Measurements from ENCODE around the gene BCL11A. TPM values are rescaled to one million over a fixed set of nuclear protein-coding genes. Genes with fewer than 3 reads are reported as not detected.

The BCL11A gene
- total RNA-seq, 1 donor from 2014 or later = 13.4 TPM

DNA sequence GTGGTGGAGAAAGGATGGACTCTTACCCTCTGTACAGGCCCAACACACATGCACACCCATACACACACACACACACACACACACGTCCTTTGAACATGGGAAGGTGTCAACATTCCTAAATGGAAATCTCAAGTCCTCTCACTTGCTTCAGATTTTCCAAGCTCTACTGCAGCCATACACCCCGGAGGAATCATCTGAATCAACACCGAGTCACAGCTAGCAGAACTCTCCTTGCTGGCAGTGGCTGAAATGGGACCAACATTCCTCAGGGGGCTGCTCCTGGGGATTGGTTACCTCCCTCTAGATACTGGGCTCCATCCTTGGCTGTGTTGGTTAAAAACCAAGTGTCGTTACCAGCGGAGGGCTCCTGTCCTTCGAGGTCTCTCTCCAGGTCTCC lies 112.7 kb downstream of the BCL11A start:
- DNase-seq (ENCODE audit: low spot score) = no peak
- Mint-ChIP-seq H3K36me3 (ENCODE audit: low read depth) (no peaks in the 10 kb centered on the region), H3K27me3 (ENCODE audit: low read depth) (no peaks in the 10 kb centered on the region), H3K9me3 (ENCODE audit: low read depth) (no peaks in the 10 kb centered on the region), H3K27ac (ENCODE audit: unreplicated experiment) (no peak overlapping the region), H3K4me1 (ENCODE audit: low read depth) (peaks cover 21% of the 10 kb centered on the region), H3K4me3 (ENCODE audit: unreplicated experiment) (no peak overlapping the region)
- TF ChIP-seq, protein P1, sequence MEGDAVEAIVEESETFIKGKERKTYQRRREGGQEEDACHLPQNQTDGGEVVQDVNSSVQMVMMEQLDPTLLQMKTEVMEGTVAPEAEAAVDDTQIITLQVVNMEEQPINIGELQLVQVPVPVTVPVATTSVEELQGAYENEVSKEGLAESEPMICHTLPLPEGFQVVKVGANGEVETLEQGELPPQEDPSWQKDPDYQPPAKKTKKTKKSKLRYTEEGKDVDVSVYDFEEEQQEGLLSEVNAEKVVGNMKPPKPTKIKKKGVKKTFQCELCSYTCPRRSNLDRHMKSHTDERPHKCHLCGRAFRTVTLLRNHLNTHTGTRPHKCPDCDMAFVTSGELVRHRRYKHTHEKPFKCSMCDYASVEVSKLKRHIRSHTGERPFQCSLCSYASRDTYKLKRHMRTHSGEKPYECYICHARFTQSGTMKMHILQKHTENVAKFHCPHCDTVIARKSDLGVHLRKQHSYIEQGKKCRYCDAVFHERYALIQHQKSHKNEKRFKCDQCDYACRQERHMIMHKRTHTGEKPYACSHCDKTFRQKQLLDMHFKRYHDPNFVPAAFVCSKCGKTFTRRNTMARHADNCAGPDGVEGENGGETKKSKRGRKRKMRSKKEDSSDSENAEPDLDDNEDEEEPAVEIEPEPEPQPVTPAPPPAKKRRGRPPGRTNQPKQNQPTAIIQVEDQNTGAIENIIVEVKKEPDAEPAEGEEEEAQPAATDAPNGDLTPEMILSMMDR (IDR thresholded peaks at IDR 0.05) = no peak

DNA sequence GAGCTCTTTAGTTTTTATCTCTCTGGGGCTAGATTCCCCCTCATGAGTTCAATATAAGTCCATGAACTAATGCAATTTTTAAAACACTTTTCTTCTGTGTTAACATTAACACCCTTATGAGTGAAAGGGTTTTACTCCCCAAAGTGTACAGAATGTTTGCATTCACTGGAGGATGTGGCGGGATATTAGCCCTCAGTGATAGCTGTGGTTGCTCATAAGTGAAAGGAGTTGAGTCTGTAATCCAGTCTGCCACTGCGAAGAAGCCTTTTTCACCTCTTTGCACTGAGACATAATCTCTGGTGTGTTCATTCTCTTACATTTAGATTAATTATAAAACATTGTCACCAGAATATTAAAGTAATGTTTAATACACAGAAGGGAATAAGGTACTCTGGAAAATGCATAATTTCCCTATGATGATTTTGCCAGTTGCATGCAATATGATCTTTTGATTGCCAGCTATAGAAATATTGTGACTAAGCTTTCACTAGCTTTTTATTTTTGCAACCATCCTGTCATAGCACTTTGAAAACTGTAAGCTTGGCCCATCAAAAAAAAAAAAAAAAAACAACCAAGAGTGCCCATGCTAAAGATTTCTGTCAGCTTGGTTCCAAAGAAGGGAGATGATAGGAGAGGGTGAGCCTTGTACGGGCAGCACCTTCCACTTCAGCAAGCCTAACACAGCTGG lies 113.2 kb downstream of the BCL11A start:
- DNase-seq (ENCODE audit: low spot score) = no peak
- Mint-ChIP-seq H3K4me1 (ENCODE audit: low read depth) (peaks cover 20% of the 10 kb centered on the region), H3K27me3 (ENCODE audit: low read depth) (no peaks in the 10 kb centered on the region), H3K9me3 (ENCODE audit: low read depth) (no peaks in the 10 kb centered on the region), H3K27ac (ENCODE audit: unreplicated experiment) (no peak overlapping the region), H3K4me3 (ENCODE audit: unreplicated experiment) (no peak overlapping the region), H3K36me3 (ENCODE audit: low read depth) (no peaks in the 10 kb centered on the region)
- TF ChIP-seq, protein P1 (IDR thresholded peaks at IDR 0.05) = no peak

DNA sequence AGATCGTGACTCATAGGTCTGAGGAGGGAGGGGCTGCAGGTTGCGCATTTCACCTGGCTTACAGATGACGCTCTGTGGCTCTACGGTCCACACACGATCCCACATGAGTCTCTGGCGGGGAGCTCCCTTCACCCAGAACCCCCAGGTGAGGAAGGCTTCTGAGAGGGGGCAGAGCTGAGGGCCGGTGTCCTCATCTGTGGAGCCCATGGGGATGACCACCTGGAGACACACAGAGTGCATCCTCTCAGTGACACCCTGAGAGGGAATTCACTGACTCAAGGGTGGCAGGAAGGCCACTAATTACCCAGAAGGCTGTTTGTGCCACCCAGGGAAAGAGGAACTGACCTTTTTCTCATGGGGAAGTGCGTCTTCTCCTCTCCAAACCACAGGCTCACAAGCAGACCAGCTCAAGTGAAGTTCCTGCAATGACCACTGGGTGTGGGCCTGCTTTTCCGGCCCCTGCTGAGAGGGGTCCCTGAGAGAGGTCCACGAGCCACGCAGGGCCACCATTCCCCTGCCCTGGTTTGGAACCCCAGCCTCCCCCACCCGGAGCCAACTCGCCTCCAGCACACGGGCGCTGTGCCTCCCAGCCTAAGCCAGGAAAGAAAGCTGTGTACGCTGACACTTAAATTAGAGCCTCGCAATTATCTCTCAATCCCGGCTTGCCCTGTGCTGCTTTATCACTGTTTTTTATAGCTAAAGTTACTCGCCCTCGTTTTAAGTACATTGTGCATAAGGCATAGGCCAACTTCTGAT lies 114.1 kb downstream of the BCL11A start:
- Mint-ChIP-seq H3K4me3 (ENCODE audit: unreplicated experiment) (no peak overlapping the region), H3K4me1 (ENCODE audit: low read depth) (peaks cover 20% of the 10 kb centered on the region), H3K27me3 (ENCODE audit: low read depth) (no peaks in the 10 kb centered on the region), H3K36me3 (ENCODE audit: low read depth) (no peaks in the 10 kb centered on the region), H3K9me3 (ENCODE audit: low read depth) (no peaks in the 10 kb centered on the region), H3K27ac (ENCODE audit: unreplicated experiment) (no peak overlapping the region)
- DNase-seq (ENCODE audit: low spot score) = no peak
- TF ChIP-seq, protein P1 (IDR thresholded peaks at IDR 0.05) = peak; percentile 42

DNA sequence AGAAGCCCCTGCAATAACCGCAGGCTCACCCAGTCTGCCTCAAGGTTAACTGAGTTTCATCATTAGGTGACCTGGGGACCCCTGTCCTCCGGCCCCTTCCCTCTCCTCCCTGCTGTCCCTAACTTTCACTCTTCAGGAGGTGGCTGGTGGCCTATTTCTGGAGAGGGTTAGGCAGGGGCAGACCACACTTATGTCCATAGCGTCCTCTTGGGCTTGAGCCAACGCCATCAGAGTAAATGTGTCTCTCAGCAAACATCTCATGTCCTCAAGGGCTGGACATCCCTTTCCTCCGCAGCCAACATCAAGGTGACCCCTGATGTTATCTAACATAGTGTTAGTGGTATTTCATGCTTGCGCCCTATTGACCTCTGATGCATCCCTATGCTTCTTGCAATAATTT lies 114.8 kb downstream of the BCL11A start:
- Mint-ChIP-seq H3K36me3 (ENCODE audit: low read depth) (no peaks in the 10 kb centered on the region), H3K27me3 (ENCODE audit: low read depth) (no peaks in the 10 kb centered on the region), H3K4me3 (ENCODE audit: unreplicated experiment) (no peak overlapping the region), H3K27ac (ENCODE audit: unreplicated experiment) (no peak overlapping the region), H3K4me1 (ENCODE audit: low read depth) (peaks cover 20% of the 10 kb centered on the region), H3K9me3 (ENCODE audit: low read depth) (no peaks in the 10 kb centered on the region)
- DNase-seq (ENCODE audit: low spot score) = no peak
- TF ChIP-seq, protein P1 (IDR thresholded peaks at IDR 0.05) = no peak

DNA sequence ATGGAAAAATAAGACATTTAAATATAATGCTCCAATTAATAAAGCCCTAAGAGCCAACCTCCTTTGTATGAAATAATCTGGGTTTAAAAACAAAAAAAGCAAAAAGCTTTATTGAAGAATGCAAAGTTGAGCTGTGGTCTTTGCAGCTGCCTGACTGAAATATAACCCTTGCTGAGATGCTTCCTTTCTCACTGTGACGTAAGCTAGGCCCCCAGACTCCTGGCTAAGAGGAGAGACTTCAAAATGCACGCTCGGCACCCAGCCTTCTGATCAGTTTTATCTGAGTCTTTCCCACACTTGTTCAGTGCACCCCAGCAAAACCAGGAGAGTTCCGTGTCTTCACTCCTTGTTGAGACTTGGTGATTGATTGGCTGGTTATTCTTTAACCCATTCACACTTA lies 115.3 kb downstream of the BCL11A start:
- TF ChIP-seq, protein P1 (IDR thresholded peaks at IDR 0.05) = no peak
- no peaks in the 10 kb centered on the region for H3K9me3 Mint-ChIP-seq (ENCODE audit: low read depth)
- no peaks in the 10 kb centered on the region for H3K36me3 Mint-ChIP-seq (ENCODE audit: low read depth)
- H3K4me3 Mint-ChIP-seq (ENCODE audit: unreplicated experiment) = no peak overlapping the region
- no peak overlapping the region for H3K27ac Mint-ChIP-seq (ENCODE audit: unreplicated experiment)
- no peak for DNase-seq (ENCODE audit: low spot score)
- H3K4me1 Mint-ChIP-seq (ENCODE audit: low read depth) = peaks cover 20% of the 10 kb centered on the region
- no peaks in the 10 kb centered on the region for H3K27me3 Mint-ChIP-seq (ENCODE audit: low read depth)

Measured in chondrocyte (in vitro differentiated cells).